Osteoblast (primary cell): ENCODE results near the gene LETM1. TPM values are rescaled to one million over a fixed set of nuclear protein-coding genes. Genes with fewer than 3 reads are reported as not detected.

Experiments used
- DNase-seq: peaks from one replicate; pipeline ENCODE4 v3.0.0; 2011; ENCODE audit warnings: low spot score, mixed read lengths; ENCODE audit not compliant: insufficient read length; ENCODE audit errors: missing footprints
- H2AFZ ChIP-seq: 2 replicates; pipeline ENCODE4 v1.6.0; 2011; ENCODE audit warnings: mild to moderate bottlenecking, low read length
- H3K27ac ChIP-seq: 2 replicates; pipeline ENCODE4 v1.5.1; 2011; ENCODE audit warnings: mild to moderate bottlenecking, low read depth, low read length, moderate library complexity
- H3K27me3 ChIP-seq: 2 replicates; pipeline ENCODE4 v1.6.0; 2012; ENCODE audit warnings: mild to moderate bottlenecking, control low read depth, inconsistent platforms, low read length, moderate library complexity; ENCODE audit not compliant: insufficient read depth
- H3K36me3 ChIP-seq: 2 replicates; pipeline ENCODE4 v1.5.1; 2011; ENCODE audit warnings: mild to moderate bottlenecking, low read length, control low read depth, moderate library complexity; ENCODE audit not compliant: insufficient read depth
- H3K4me1 ChIP-seq: 2 replicates; pipeline ENCODE4 v1.5.1; 2011; ENCODE audit warnings: mild to moderate bottlenecking, low read length, control low read depth, moderate library complexity; ENCODE audit not compliant: insufficient read depth
- H3K4me2 ChIP-seq: 2 replicates; pipeline ENCODE4 v1.6.0; 2011; ENCODE audit warnings: mild to moderate bottlenecking, low read length; ENCODE audit not compliant: insufficient read depth
- H3K4me3 ChIP-seq: fragments of 200-600 bp; sonication (generic); 3 replicates; pipeline ENCODE4 v1.5.1; 2012; ENCODE audit warnings: mild to moderate bottlenecking, low read length, inconsistent platforms; ENCODE audit not compliant: insufficient read depth
- H3K79me2 ChIP-seq: 2 replicates; pipeline ENCODE4 v1.6.0; 2012; ENCODE audit warnings: mild to moderate bottlenecking, low read length, control low read depth, inconsistent platforms; ENCODE audit not compliant: insufficient read depth
- H3K9me3 ChIP-seq: 2 replicates; pipeline ENCODE4 v1.5.1; 2011; ENCODE audit warnings: low read depth, low read length, control low read depth
- H4K20me1 ChIP-seq: 2 replicates; pipeline ENCODE4 v1.6.0; 2012; ENCODE audit warnings: mild to moderate bottlenecking, low read length, control low read depth; ENCODE audit not compliant: insufficient read depth
- total RNA-seq: library from RNA; depleted of rRNA; stranded (reverse); fragments of >200 nt; gene quantifications from 2 replicates; pipeline ENCODE4 v1.2.3, GENCODE V29; 2012
- TF ChIP-seq, protein P1 (sequence below): IDR thresholded peaks from 2 replicates; pipeline ENCODE4 v1.5.1; 2011; ENCODE audit warnings: mild to moderate bottlenecking, low read depth, low read length, moderate library complexity; ENCODE audit errors: extremely low read depth

LETM1 gene
- total RNA-seq, 1 donor = 75.3 TPM

- H3K27ac ChIP-seq = no peak overlapping the region
- no peaks in the 10 kb centered on the region for H3K4me1 ChIP-seq
- H3K36me3 ChIP-seq = peaks cover 60% of the 10 kb centered on the region
- H3K4me3 ChIP-seq = no peak overlapping the region
- no peak overlapping the region for H2AFZ ChIP-seq
- TF ChIP-seq, protein P1, sequence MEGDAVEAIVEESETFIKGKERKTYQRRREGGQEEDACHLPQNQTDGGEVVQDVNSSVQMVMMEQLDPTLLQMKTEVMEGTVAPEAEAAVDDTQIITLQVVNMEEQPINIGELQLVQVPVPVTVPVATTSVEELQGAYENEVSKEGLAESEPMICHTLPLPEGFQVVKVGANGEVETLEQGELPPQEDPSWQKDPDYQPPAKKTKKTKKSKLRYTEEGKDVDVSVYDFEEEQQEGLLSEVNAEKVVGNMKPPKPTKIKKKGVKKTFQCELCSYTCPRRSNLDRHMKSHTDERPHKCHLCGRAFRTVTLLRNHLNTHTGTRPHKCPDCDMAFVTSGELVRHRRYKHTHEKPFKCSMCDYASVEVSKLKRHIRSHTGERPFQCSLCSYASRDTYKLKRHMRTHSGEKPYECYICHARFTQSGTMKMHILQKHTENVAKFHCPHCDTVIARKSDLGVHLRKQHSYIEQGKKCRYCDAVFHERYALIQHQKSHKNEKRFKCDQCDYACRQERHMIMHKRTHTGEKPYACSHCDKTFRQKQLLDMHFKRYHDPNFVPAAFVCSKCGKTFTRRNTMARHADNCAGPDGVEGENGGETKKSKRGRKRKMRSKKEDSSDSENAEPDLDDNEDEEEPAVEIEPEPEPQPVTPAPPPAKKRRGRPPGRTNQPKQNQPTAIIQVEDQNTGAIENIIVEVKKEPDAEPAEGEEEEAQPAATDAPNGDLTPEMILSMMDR = no peak
- no peaks in the 10 kb centered on the region for H3K79me2 ChIP-seq
- DNase-seq = peak; percentile 65
- no peak overlapping the region for H3K4me2 ChIP-seq
- peaks cover 1% of the 10 kb centered on the region for H4K20me1 ChIP-seq
- H3K27me3 ChIP-seq = no peaks in the 10 kb centered on the region
- no peaks in the 10 kb centered on the region for H3K9me3 ChIP-seq
Measured at GRCh38 chr4:1815096-1815996, 40.6 kb downstream of the LETM1 start.

- Histone ChIP-seq H3K36me3 (peaks cover 54% of the 10 kb centered on the region), H3K27me3 (no peaks in the 10 kb centered on the region), H3K4me2 (no peak overlapping the region)
Measured at GRCh38 chr4:1814453-1814852, 41.5 kb downstream of the LETM1 start.

GRCh38 chr4:1813915-1814314 lies 42.0 kb downstream of the LETM1 start:
- Histone ChIP-seq H3K27me3 (no peaks in the 10 kb centered on the region), H3K79me2 (no peaks in the 10 kb centered on the region), H3K27ac (no peak overlapping the region), H4K20me1 (peaks cover 14% of the 10 kb centered on the region), H2AFZ (no peak overlapping the region), H3K36me3 (peaks cover 48% of the 10 kb centered on the region), H3K4me2 (no peak overlapping the region), H3K4me1 (no peaks in the 10 kb centered on the region), H3K9me3 (no peaks in the 10 kb centered on the region), H3K4me3 (no peak overlapping the region)
- TF ChIP-seq, protein P1 = peak; percentile 19
- peak; percentile 89 for DNase-seq

More at GRCh38 chr4:1814453-1814852, 41.5 kb downstream of the LETM1 start:
- TF ChIP-seq, protein P1 = no peak
- no peak for DNase-seq
- Histone ChIP-seq H3K4me1 (no peaks in the 10 kb centered on the region), H3K4me3 (no peak overlapping the region), H3K79me2 (no peaks in the 10 kb centered on the region), H2AFZ (no peak overlapping the region), H3K27ac (no peak overlapping the region), H4K20me1 (peaks cover 10% of the 10 kb centered on the region), H3K9me3 (no peaks in the 10 kb centered on the region)

GRCh38 chr4:1813231-1813630 lies 42.7 kb downstream of the LETM1 start:
- H2AFZ ChIP-seq = no peak overlapping the region
- no peak for DNase-seq
- peaks cover 43% of the 10 kb centered on the region for H3K36me3 ChIP-seq
- H3K9me3 ChIP-seq = no peaks in the 10 kb centered on the region
- no peak overlapping the region for H3K4me3 ChIP-seq
- H3K4me1 ChIP-seq = no peaks in the 10 kb centered on the region
- no peaks in the 10 kb centered on the region for H3K27me3 ChIP-seq
- H4K20me1 ChIP-seq = peaks cover 14% of the 10 kb centered on the region
- TF ChIP-seq, protein P1 = no peak
- no peak overlapping the region for H3K4me2 ChIP-seq
- no peaks in the 10 kb centered on the region for H3K79me2 ChIP-seq
- no peak overlapping the region for H3K27ac ChIP-seq
